Activated CD4-positive, alpha-beta T cell treated with anti-CD3 and anti-CD28 coated beads, Interleukin-2, amount 50 U/mL, for 1 hour (primary cell): ENCODE data around the gene EXOC1.

Source experiments
- DNase-seq: peaks from one replicate; pipeline ENCODE4 v3.0.0-alpha.2; 2020

The EXOC1 gene

DNA sequence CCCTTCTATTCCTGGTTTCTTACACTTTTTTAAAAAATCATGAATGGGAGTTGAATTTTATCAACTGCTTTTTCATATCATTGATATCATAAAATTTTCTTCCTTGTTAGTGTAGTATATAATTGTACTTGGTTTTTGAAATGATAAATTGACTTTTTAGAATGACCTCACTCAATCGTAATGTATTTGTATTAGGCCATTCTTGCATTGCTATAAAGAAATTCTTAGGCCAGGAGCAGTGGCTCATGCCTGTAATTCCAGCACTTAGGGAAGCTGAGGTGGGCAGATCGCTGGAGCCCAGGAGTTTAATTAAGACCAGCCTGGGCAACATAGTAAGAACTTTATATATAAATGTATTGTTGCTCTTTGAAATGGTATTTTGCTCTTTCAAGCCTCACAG is 6.3 kb downstream of the EXOC1 start:
- DNase-seq: no peak

DNA sequence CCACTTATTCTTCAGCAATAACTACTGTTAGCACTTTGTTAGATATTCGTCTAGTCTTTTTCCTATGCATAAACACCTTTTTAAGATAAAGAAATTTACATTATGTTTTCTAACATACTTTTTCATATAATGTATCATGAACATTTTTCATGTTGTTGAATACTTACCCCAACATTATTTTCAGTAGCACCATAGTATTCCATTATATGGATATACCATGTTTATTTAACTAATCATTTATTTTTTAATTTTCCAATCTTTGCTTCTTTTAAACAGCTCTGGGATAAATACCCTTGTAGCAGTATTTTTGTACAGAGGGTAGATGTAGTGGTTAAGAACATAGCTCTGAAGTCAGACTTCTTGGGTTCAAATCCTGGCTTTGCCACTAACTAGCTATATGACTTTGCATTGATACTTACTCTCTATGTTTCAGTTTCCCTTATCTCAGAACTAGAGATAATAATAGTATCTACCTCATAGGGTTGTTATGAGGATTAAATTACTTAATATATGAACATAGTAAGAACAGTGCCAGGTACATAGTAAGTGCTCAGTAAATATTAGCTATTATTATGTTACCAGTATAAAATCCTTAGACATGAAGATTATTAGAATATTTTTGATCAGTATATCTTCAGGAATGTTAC is 11.3 kb downstream of the EXOC1 start:
- DNase-seq: no peak

DNA sequence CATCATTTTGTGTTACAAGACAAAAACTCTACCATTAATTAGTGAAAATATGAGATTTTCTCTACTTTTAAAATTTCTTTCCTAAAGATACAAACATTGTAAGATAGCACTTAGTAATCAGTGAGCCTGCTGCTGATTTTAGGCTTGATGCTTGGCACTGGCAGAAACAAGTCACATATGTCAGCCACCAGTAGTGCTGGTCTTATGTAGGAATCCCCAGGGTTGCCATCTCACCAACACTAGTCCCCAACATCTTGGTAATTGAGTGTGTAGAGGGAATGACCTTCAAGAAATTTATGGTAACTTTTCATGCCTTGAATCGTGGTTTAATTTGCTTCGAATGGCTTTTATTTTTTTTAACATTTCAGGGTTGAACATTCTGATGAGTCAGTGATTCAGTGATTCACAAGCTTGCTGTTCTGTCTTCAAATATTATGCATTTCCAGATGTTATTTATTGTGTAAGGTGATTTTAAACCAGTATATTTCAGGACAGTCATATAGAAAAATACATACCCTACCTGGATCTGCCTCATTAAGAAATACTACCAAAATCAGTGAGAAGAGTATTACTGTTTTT is 11.9 kb downstream of the EXOC1 start:
- no peak for DNase-seq

GRCh38 chr4:55866290-55866907 is 13.0 kb downstream of the EXOC1 start:
- no peak for DNase-seq

GRCh38 chr4:55866973-55867574 is 13.6 kb downstream of the EXOC1 start:
- DNase-seq: no peak

DNA sequence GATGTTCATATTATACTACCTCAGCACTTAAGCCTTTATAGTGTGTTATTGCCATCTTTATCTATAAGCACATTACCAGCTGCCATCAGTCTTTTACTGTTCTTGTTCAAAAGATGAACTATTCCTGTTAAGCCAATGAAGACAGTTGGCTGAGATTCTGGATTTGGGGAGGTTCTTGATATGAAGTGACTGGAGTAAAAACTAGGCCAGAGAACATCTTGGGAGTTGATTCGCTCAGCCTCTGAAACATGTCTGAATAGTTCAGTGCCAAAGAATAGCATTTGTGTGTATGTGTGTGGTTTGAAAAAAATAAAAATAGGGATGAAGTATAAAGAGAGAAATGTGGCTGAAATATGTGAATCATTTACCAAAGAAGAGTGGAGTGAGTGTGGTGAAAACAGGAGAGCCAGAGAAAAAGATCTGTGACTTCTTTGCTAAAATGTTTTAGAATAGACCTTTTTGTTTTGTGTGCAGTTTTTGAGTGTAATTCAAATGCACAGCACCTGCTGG is 15.2 kb downstream of the EXOC1 start:
- no peak for DNase-seq

DNA sequence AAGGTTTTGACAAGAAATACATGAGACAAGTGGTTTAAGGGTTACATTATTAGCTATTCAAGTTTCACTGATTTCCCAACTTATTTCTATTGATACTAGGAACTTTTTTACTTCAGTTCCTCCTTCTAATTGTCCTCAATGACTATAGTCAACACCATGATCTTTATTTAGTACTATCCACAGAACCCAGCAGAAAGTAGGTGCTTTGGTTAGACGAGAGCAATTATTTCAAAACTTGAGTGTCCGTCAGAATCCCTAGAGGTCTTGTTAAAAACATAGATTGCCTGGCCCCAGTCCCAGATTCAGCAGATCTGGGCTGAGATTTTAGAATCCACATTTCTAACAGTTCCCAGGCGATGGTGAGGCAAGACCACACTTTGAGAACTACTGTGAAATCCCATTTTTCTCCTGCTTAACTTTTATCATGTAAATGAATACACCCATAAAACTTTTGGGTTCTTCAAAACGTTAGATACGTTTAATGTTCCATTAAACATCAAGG is 17.9 kb downstream of the EXOC1 start:
- DNase-seq: no peak

DNA sequence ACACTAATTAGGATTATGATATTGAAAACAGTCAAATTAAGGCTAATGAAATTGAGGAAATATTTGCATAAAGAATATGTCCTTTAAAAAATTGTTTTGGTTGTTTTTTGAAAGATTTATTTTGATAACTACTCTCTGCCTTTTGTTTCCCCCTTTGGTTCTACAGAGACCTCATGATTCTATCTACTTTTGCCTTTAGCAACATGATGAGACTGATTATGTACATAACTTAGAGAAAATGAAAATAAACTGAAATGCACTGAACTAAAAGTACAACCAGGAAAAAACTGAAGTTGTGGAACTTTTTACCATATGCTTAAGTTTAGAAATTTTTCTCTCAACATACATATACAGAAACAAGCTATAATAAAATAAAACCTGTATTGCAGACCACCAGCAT is 21.4 kb downstream of the EXOC1 start:
- DNase-seq: no peak

DNA sequence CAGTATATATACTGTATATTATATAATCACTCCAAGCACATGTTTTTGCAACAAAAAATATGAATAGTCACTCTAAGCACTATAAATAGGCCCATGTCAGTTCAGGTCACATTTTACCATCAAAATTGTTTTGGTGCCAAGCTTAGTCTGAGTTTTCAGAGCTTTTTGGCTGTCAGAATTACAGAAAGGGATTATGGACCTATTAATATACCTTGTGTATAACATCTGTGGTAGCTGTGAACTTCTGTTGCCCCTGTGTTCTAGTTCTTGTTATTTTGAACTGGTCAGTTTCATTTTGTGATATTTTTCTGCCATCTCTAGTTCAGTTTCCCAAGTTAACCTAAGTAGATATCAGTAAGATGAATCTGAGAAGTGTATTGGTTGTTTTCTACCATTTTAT is 22.9 kb downstream of the EXOC1 start:
- no peak for DNase-seq

- DNase-seq: no peak
Measured at GRCh38 chr4:55879224-55879623, 25.8 kb downstream of the EXOC1 start.

GRCh38 chr4:55880652-55881280 is 27.3 kb downstream of the EXOC1 start:
- no peak for DNase-seq

DNA sequence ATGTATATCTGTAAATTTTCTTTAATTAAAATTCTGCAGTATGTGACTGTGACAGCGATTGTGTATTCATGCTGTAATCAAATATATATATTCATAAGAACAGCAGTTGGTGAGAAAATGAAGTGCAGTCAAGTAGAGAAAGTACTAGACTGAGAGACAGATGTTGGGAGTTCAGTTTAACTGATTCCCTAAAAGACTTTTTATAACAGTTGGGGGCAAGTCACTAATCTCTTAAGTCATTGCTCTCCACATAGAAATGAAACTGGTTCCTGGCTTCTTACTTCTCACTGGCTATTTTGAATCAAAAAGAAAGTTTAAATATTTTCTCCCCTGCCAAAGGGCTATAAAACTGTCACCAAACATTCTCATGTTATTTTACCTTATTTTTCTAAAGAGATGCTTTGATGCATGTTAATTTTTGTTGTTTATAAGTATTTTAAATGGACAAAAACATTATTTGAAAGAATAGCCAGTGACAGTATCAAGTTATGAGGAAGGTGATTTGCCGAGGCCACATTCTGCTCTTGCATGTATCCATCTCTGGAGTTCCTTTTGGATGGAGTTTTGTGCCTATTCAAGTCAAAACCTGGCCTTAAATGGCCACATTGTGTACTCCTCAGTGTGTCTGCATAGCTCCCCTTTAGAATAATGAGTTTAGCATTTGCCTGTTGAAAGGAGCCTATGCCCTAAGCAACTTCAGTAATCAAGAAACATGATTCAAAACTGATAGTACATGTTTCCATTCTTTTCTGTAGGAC is 30.8 kb downstream of the EXOC1 start:
- DNase-seq: no peak

DNA sequence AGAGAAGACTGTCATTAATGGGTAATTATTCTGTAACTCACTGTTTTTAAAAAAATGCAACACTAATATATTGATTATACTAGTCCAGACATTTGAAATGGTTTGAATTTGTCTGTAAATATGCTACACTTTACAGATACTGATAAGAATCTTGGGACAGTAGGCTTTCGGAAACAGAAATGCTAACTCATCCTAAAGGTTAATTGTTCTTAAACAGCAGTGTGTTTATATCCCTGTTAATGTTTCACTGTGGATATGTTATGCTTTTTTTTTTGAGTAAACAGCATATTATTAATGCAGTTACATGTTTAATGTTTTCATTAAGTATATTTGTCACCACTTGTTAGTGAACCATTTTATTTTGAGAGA is 31.4 kb downstream of the EXOC1 start:
- DNase-seq: no peak

- DNase-seq: no peak
Measured at GRCh38 chr4:55887594-55887993, 34.1 kb downstream of the EXOC1 start.

- DNase-seq: no peak
Measured at GRCh38 chr4:55892156-55892555, 38.7 kb downstream of the EXOC1 start.

DNA sequence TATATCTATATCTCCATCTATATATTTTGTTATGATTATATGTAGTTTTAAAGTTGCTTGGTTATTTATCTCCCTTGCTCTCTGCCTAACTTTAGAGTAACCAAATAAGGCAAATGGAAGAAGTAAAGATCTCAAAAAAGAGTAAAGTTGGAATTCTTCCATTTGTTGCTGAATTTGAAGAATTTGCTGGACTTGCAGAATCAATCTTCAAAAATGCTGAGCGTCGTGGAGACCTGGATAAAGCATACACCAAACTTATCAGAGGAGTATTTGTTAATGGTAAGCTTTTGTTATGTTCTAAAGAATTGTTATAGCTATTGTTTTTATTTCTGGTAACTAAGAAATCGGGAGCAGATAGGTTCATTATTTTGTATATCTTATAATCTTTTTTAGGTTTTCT is 43.2 kb downstream of the EXOC1 start:
- DNase-seq: no peak

GRCh38 chr4:55902677-55903076 is 49.2 kb downstream of the EXOC1 start:
- no peak for DNase-seq

DNA sequence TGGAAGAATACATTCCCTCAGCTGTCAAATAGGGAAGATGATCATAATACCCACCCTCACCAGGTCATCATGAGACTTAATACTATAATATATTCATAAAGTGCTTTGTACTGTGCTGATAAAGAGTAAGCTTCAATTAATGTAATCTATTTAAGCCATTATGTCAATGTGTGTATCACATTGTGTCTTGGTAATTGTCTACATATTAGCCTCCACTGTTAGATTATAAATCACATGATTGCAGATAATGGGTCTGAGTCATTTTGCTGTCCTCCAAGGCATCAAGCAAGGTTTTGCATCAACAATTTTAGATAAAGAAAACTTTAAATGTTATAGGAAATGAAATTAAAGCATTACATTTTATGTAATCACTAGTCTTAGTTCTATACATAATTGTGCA is 50.1 kb downstream of the EXOC1 start:
- no peak for DNase-seq

GRCh38 chr4:55904576-55904975 is 51.1 kb downstream of the EXOC1 start:
- no peak for DNase-seq

GRCh38 chr4:55906323-55906722 is 52.9 kb downstream of the EXOC1 start:
- no peak for DNase-seq

DNA sequence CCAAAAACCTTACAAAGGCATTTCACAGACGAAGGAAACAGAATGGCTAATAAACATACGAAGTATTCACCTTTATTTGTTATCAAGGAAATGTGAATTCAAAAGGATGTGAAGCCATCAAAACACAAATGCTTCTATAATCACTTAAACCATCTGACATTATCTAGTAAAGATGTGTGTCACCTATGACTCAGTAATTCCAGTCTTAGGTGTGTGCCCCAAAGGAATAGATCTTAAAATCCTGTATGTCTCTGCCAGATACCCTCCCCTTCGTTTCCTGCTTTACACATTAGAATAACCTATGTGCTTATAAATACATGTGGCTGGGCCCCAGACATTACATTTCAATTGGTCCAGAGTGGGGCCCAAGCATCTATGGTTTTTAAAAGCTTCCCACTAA is 53.5 kb downstream of the EXOC1 start:
- DNase-seq: no peak

DNA sequence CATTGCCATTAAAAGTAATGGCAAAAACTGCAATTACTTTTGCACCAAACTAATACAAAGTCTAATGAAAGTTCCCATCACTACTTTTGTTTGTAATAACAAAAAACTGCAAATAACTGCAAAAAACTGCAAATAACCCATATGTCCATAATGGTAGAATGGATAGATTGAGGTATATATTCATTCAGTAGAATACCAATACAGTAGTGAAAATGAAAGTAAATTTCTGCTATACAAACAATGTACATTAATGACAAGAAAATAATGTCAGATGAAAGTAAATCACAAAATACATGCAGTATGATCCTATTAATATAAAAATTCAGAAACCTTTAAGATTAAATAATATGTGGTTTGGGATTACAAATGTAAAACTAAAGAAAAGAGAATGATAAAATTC is 54.0 kb downstream of the EXOC1 start:
- DNase-seq: no peak

- no peak for DNase-seq
Measured at GRCh38 chr4:55910140-55910539, 56.7 kb downstream of the EXOC1 start.
